CD14-positive monocyte (primary cell): Measurements from ENCODE around the gene STN1. TPM values are rescaled to one million over a fixed set of nuclear protein-coding genes. Genes with fewer than 3 reads are reported as not detected.
A peak's percentile ranks its signal among the peaks of the same experiment; 100 is the strongest.

Experiments
- DNase-seq, 3 donors: peaks; one replicate each; pipeline ENCODE4 v3.0.0-alpha.2; 2011 to 2022
- H2AFZ ChIP-seq: 2 replicates; pipeline ENCODE4 v1.6.0; 2012; ENCODE audit warnings: mild to moderate bottlenecking, low read depth, low read length, inconsistent platforms; ENCODE audit not compliant: insufficient read depth, poor library complexity, severe bottlenecking
- H3K27ac ChIP-seq, 2 donors: 1 replicate in 1 of 2; 2 replicates in 1 of 2; pipeline ENCODE4 v1.5.1; 2012 to 2013; ENCODE audit warnings: low read length in 2 of 2, control low read depth in 1 of 2, inconsistent platforms in 1 of 2, low read depth in 1 of 2, mild to moderate bottlenecking in 1 of 2
- H3K27me3 ChIP-seq, 2 donors: one replicate each; pipeline versions ENCODE4 v1.6.0 to v1.6.1; 2011 to 2013; ENCODE audit warnings: low read length in 2 of 2; ENCODE audit not compliant: control insufficient read depth in 2 of 2, insufficient read depth in 2 of 2
- H3K36me3 ChIP-seq, 2 donors: replicated peaks in 1 of 2; 1 replicate in 1 of 2; 2 replicates in 1 of 2; pipeline versions ENCODE4 v1.5.1 to v1.6.1; 2012 to 2013; ENCODE audit warnings: low read length in 2 of 2, control low read depth in 1 of 2, inconsistent platforms in 1 of 2, mild to moderate bottlenecking in 1 of 2; ENCODE audit not compliant: insufficient read depth in 2 of 2, control insufficient read depth in 1 of 2
- H3K4me1 ChIP-seq, 2 donors: 1 replicate in 1 of 2; 2 replicates in 1 of 2; pipeline versions ENCODE4 v1.5.1 to v1.6.1; 2012 to 2013; ENCODE audit warnings: low read length in 2 of 2, control low read depth in 1 of 2, inconsistent platforms in 1 of 2, mild to moderate bottlenecking in 1 of 2, moderate library complexity in 1 of 2; ENCODE audit not compliant: insufficient read depth in 2 of 2, control insufficient read depth in 1 of 2
- H3K4me2 ChIP-seq: replicated peaks from 2 replicates; pipeline ENCODE3; 2012; ENCODE audit warnings: low read length, moderate library complexity, mild to moderate bottlenecking; ENCODE audit not compliant: poor library complexity, severe bottlenecking; ENCODE audit errors: extremely low read depth
- H3K4me3 ChIP-seq, 3 experiments: fragments of 200-600 bp in 1 of 3; sonication (generic) in 1 of 3; replicated peaks in 1 of 3; 1 replicate in 2 of 3; 2 replicates in 1 of 3; pipeline ENCODE4 v1.5.1; 2011 to 2013; ENCODE audit warnings: low read length in 3 of 3, mild to moderate bottlenecking in 3 of 3, control low read depth in 2 of 3, low read depth in 2 of 3, inconsistent platforms in 1 of 3, moderate library complexity in 1 of 3
- H3K79me2 ChIP-seq: 2 replicates; pipeline ENCODE4 v1.6.0; 2012; ENCODE audit warnings: mild to moderate bottlenecking, control low read depth, inconsistent platforms, low read length, moderate library complexity; ENCODE audit not compliant: insufficient read depth
- H3K9ac ChIP-seq: 2 replicates; pipeline ENCODE4 v1.6.0; 2017; ENCODE audit warnings: low read length, mild to moderate bottlenecking; ENCODE audit not compliant: insufficient read depth, poor library complexity, severe bottlenecking
- H3K9me3 ChIP-seq, 2 donors: replicated peaks in 1 of 2; 1 replicate in 1 of 2; 2 replicates in 1 of 2; pipeline versions ENCODE4 v1.5.1 to v1.6.1; 2012 to 2013; ENCODE audit warnings: low read length in 2 of 2, control low read depth in 1 of 2; ENCODE audit not compliant: control insufficient read depth in 1 of 2, insufficient read depth in 1 of 2
- H4K20me1 ChIP-seq: 2 replicates; pipeline ENCODE4 v1.6.0; 2012; ENCODE audit warnings: mild to moderate bottlenecking, low read length, control low read depth, moderate library complexity; ENCODE audit not compliant: insufficient read depth
- H3K27ac Mint-ChIP-seq, 7 donors: one replicate each; pipeline ENCODE4 v1.8.0; 2020; ENCODE audit warnings: mild to moderate bottlenecking in 7 of 7, mixed read lengths in 7 of 7, moderate library complexity in 6 of 7, inconsistent platforms in 2 of 7
- H3K27me3 Mint-ChIP-seq, 3 donors: one replicate each; pipeline ENCODE4 v1.8.0; 2021 to 2022; ENCODE audit warnings: low read depth in 3 of 3, mild to moderate bottlenecking in 3 of 3, mixed read lengths in 3 of 3, moderate library complexity in 3 of 3, inconsistent platforms in 1 of 3
- H3K36me3 Mint-ChIP-seq, 2 donors: one replicate each; pipeline ENCODE4 v1.8.0; 2020; ENCODE audit warnings: mixed read lengths in 2 of 2, inconsistent platforms in 1 of 2, mild to moderate bottlenecking in 1 of 2
- H3K4me1 Mint-ChIP-seq: one replicate; pipeline ENCODE4 v1.8.0; 2020; ENCODE audit warnings: mild to moderate bottlenecking, mixed read lengths
- H3K4me3 Mint-ChIP-seq, 2 donors: one replicate each; pipeline ENCODE4 v1.8.0; 2020; ENCODE audit warnings: mild to moderate bottlenecking in 2 of 2, mixed read lengths in 2 of 2, moderate library complexity in 1 of 2
- H3K9me3 Mint-ChIP-seq, 7 donors: one replicate each; pipeline ENCODE4 v1.8.0; 2020 to 2022; ENCODE audit warnings: mixed read lengths in 7 of 7, mild to moderate bottlenecking in 6 of 7, moderate library complexity in 6 of 7, inconsistent platforms in 2 of 7
- WGBS: methylation state at CpG from one replicate; pipeline ENCODE4 v1.1.5; 2013; ENCODE audit warnings: missing lambda C conversion rate; ENCODE audit not compliant: insufficient coverage; 5-methylcytosine and 5-hydroxymethylcytosine counted together
- intact Hi-C, 2 donors: fragments of 100-400 bp; cut with micrococcal nuclease; formaldehyde crosslinking; loops; one replicate each; pipeline versions ENCODE4 v1.15.0 to v1.15.1; 2023
- polyA plus RNA-seq, 3 donors: library from polyadenylated mRNA; depleted of rRNA in 1 of 3; unstranded in 2 of 3; stranded (reverse) in 1 of 3; fragments of 300-500 nt in 2 of 3; fragments of >200 nt in 1 of 3; fragmentation: Illumina TruSeq in 2 of 3; gene quantifications; 1 replicate in 2 of 3; 2 replicates in 1 of 3; pipeline ENCODE4 v1.2.3, GENCODE V29; 2012 to 2021
- TF ChIP-seq, protein P1 (sequence below): fragments of 200-600 bp; IDR thresholded peaks from one replicate; pipeline ENCODE4 v1.8.0; 2022; ENCODE audit warnings: antibody characterized with exemption, mild to moderate bottlenecking

The STN1 gene
- polyA plus RNA-seq, 3 donors, result 19.3 to 37.4 (median 35.9) TPM

- H3K36me3 Mint-ChIP-seq, result no peaks in the 10 kb centered on the region
- H2AFZ ChIP-seq, result no peak overlapping the region
Observed at GRCh38 chr10:103930449-103930848, 12.5 kb upstream of the STN1 start.

DNA sequence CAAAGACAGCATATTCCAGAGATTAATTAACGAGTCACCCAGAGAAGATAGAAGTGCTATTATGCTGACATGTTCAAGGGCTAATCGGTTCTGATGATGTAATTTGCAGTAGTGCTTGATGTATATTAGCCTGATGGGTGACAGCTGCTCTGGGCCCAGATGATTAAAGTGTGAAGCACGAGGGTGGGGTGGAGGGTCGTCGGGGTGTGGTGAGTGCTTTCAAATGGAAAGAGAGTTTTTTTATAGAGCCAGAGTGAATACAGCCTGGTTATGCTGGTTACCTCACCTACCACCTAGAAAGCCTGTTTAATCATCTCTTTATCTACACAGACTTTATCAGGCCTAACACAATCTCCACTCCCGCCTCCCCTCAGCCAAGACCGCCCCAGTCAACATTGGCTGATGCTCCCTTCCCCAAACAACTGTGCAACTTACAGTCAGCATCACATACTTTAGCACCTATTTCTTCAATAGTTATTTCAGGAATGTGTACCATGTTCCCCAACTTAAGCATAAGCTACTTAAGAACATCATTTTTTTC, 11.5 kb upstream of the STN1 start:
- WGBS, result 97% methylated on average over 4 of the region's 7 CpGs
- Histone ChIP-seq H3K4me2 (no peak overlapping the region), H3K4me1 (no peaks in the 10 kb centered on the region), H3K27me3 (no peaks in the 10 kb centered on the region), H3K9me3 (no peaks in the 10 kb centered on the region), H3K79me2 (no peaks in the 10 kb centered on the region), H3K36me3 (no peaks in the 10 kb centered on the region), H3K9ac (no peak overlapping the region), H4K20me1 (no peaks in the 10 kb centered on the region), H2AFZ (no peak overlapping the region), H3K4me3 (no peak overlapping the region), H3K27ac (no peak overlapping the region)
- no peaks in the 10 kb centered on the region for H3K27me3 Mint-ChIP-seq
- no peak overlapping the region for H3K27ac Mint-ChIP-seq
- intact Hi-C loops, result no loop called here
- no peak for DNase-seq
- H3K4me3 Mint-ChIP-seq, result no peak overlapping the region
- no peaks in the 10 kb centered on the region for H3K36me3 Mint-ChIP-seq
- TF ChIP-seq, protein P1, sequence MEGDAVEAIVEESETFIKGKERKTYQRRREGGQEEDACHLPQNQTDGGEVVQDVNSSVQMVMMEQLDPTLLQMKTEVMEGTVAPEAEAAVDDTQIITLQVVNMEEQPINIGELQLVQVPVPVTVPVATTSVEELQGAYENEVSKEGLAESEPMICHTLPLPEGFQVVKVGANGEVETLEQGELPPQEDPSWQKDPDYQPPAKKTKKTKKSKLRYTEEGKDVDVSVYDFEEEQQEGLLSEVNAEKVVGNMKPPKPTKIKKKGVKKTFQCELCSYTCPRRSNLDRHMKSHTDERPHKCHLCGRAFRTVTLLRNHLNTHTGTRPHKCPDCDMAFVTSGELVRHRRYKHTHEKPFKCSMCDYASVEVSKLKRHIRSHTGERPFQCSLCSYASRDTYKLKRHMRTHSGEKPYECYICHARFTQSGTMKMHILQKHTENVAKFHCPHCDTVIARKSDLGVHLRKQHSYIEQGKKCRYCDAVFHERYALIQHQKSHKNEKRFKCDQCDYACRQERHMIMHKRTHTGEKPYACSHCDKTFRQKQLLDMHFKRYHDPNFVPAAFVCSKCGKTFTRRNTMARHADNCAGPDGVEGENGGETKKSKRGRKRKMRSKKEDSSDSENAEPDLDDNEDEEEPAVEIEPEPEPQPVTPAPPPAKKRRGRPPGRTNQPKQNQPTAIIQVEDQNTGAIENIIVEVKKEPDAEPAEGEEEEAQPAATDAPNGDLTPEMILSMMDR, result no peak
- H3K4me1 Mint-ChIP-seq, result no peaks in the 10 kb centered on the region
- H3K9me3 Mint-ChIP-seq, result peaks cover 0 to 2% (median 0%) of the 10 kb centered on the region in 7 donors

More at GRCh38 chr10:103930449-103930848, 12.5 kb upstream of the STN1 start:
- Mint-ChIP-seq H3K27me3 (peaks cover 0 to 2% (median 0%) of the 10 kb centered on the region in 3 donors), H3K4me3 (no peak overlapping the region), H3K4me1 (no peaks in the 10 kb centered on the region), H3K27ac (peak overlapping the region in 1 of 7 donors; percentile 50), H3K9me3 (peaks cover 0 to 2% (median 0%) of the 10 kb centered on the region in 7 donors)
- no peaks in the 10 kb centered on the region for H3K79me2 ChIP-seq
- no peak overlapping the region for H3K4me2 ChIP-seq
- no peaks in the 10 kb centered on the region for H3K9me3 ChIP-seq
- H4K20me1 ChIP-seq, result no peaks in the 10 kb centered on the region
- DNase-seq, result no peak
- WGBS, result no CpG with 5 or more reads among the region's 1 CpG
- no peaks in the 10 kb centered on the region for H3K4me1 ChIP-seq
- intact Hi-C loops, result no loop called here
- TF ChIP-seq, protein P1, result no peak
- H3K36me3 ChIP-seq, result no peaks in the 10 kb centered on the region
- no peak overlapping the region for H3K9ac ChIP-seq
- H3K27me3 ChIP-seq, result no peaks in the 10 kb centered on the region
- no peak overlapping the region for H3K4me3 ChIP-seq
- no peak overlapping the region for H3K27ac ChIP-seq
